Stimulated activated CD8-positive, alpha-beta memory T cell treated with anti-CD3 and anti-CD28 coated beads, Interleukin-4, amount 100 ng/mL, for 4 hours (primary cell): ENCODE measurements around the gene TSHZ2.
"Not testable (repeated sequence)": the region's sequence is repeated elsewhere in the genome, so short reads cannot be mapped to it uniquely, and the experiment has no call there.

Experiments used
- DNase-seq, 2 donors: peaks; one replicate each; pipeline ENCODE4 v3.0.0-alpha.2; 2020; ENCODE audit warnings: low read depth in 2 of 2, low spot score in 1 of 2

The TSHZ2 gene

GRCh38 chr20:53428588-53428987 lies 456.4 kb downstream of the TSHZ2 start:
- DNase-seq: no peak

DNA sequence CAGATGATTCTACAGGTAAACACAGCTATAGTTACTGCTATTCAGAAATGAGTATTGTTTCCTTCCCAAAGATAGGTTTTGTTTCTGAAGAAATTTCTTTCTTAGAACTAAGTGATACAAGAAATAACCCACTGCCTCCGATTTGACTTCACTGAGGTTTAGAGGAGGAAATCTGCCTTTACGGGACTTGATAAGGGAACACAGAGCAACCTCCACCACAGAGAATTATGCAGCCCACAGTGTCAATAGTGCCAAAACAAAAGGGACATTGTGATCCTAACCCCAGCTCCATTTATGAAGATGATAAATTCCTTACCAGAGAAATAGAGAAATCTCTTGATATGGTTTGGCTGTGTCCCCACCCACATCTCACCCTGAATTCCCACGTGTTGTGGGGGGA lies 456.8 kb downstream of the TSHZ2 start:
- no peak for DNase-seq

- no peak for DNase-seq
Measured at GRCh38 chr20:53434662-53435061, 462.5 kb downstream of the TSHZ2 start.

GRCh38 chr20:53436927-53437326 lies 464.8 kb downstream of the TSHZ2 start:
- DNase-seq: not testable (repeated sequence)

- no peak for DNase-seq
Measured at GRCh38 chr20:53438368-53438767, 466.2 kb downstream of the TSHZ2 start.

- DNase-seq: no peak
Measured at GRCh38 chr20:53439046-53439445, 466.9 kb downstream of the TSHZ2 start.

- no peak for DNase-seq
Measured at GRCh38 chr20:53439616-53440015, 467.5 kb downstream of the TSHZ2 start.

- DNase-seq: no peak
Measured at GRCh38 chr20:53444401-53445149, 472.4 kb downstream of the TSHZ2 start.

GRCh38 chr20:53445321-53445731 lies 473.2 kb downstream of the TSHZ2 start:
- no peak for DNase-seq

GRCh38 chr20:53445932-53446331 lies 473.8 kb downstream of the TSHZ2 start:
- no peak for DNase-seq

- no peak for DNase-seq
Measured at GRCh38 chr20:53447316-53447715, 475.2 kb downstream of the TSHZ2 start.

DNA sequence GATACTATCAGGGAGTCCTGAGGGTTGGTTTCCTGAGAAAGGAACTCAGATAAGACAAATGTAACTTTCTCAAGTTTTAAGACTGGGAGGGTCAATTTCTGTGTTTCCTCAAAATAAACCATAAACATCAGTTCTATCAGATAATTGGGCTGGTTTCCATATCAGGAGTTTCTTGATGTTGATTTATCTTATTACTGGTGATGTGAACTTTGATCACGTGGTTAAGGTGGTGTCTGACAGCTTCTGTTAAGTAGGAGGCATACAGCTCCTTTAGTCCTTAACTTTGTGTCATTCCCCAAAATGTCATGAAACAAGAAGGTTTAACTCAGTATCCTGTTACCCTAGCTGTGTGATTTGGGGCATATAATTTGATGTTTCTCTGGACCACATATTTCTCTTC lies 476.3 kb downstream of the TSHZ2 start:
- no peak for DNase-seq

DNA sequence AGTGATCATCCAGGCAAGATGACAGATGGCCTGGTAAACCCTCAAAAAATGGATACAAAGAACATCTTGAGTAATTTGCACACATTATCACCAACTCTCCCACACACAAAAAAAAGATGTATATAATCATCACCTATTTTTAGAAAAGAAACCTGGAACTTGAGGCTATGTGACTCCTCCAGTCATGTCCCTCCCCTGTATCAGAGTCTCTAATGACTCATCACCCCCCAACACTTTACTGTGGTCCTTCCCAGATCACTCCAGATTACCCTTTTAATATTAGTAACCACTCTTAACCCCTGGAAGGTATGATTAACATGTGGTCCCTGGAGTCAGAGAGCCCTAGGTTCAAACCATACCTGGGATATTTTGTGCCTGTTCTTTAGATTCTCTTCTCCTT lies 476.7 kb downstream of the TSHZ2 start:
- no peak for DNase-seq

DNA sequence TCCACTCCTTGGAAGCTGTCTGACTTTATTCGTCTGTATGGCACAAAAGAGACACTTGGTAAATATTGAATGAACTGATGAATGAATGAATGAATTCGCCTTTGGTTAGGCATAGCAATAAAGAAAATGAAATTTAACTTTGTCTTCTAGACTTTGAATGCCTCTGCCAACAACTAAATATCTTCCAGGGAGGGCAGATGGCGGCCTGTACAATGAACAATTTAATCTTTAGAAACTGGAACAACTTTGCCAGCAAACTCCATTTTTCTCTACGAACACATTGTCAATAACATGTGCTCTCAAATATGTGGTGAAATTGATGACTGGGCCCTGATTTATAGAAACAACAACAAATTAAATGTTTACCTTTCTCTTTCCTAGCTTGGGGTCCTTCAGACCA lies 480.9 kb downstream of the TSHZ2 start:
- DNase-seq: no peak

DNA sequence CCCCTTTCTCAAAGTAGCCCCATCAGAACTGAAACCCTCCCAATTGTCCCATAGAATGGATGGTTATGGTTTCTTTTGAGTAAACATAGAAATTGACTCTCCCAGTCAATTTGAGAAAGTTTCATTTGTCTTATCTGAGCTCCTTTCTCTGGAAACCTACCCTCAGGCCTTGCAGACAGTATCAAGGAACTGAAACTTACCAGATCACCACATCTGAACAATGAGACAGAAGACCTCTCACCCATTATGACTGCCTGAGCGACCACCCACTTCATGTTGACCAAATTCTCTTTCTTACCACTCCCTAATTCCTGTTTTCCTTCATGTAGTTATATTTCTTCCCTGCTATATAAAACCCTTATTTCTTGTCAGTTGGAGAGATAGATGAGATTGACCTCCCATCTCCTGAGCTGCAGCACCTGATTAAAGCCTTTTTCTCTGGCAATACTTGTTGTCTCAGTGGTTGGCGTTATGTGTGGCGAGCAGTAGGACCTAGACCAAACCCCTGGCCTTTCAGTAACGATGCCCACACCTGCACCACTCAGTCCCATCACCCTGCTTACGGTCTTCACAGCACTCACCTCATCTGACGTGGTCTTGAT lies 482.6 kb downstream of the TSHZ2 start:
- DNase-seq: no peak

DNA sequence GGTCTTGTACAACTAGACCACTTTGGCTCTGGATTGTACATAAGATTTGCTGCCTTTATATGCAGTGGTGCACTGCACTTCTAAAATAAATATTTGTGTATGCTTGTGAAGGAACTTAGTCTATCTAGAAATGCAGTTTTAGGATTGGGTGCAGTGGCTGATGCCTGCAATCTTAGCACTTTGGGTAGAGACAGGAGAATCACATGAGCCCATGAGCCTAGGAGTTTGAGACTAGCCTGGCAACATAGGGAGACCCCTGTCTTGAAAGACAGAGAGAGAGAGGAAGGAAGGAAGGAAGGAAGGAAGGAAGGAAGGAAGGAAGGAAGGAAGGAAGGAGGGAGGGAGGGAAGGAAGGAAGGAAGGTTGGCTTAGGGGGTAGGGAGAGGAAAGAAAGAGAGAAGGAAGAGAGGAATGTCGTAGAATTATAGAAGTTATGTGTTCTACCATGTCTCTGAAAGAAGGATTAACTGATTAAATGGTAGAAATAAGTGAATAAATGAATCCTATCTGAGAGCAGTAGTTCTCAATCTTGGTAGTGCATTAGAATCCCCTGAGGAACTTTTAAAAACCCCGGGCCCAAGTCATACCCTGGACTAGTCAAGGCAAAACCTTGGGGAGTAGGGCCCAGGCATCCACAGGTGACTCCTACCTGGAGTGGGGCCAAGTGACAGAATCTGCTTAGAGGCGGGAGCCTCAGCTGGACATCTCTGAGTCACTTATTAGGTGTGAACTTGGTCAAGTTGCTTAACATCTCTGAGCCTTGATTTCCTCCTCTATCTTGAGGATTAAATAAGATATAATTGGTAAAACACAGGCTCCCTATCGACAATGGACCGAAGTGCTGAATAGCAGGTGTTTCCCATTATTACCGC lies 491.2 kb downstream of the TSHZ2 start:
- no peak for DNase-seq

DNA sequence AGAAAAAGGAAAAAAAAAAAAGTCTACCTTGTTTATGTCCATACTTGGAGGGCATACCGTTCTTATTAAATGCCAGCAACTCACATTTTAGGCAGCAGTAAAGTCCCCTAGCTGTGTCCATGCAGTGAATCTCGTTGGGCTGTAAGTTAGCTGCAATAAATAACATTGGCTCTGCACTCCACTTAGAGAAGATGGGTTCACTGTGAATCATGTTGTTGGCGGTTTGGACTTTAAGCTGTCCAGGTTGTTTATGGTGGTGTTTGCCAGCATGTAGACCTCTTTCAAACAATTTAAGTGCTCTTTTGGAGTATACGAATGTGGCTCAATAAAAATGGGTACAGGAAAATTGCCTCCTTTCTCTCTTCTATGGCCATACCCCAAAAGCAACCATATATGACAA lies 494.1 kb downstream of the TSHZ2 start:
- no peak for DNase-seq

- DNase-seq: no peak
Measured at GRCh38 chr20:53468587-53468986, 496.4 kb downstream of the TSHZ2 start.

- DNase-seq: not testable (repeated sequence)
Measured at GRCh38 chr20:53472859-53473258, 500.7 kb downstream of the TSHZ2 start.

DNA sequence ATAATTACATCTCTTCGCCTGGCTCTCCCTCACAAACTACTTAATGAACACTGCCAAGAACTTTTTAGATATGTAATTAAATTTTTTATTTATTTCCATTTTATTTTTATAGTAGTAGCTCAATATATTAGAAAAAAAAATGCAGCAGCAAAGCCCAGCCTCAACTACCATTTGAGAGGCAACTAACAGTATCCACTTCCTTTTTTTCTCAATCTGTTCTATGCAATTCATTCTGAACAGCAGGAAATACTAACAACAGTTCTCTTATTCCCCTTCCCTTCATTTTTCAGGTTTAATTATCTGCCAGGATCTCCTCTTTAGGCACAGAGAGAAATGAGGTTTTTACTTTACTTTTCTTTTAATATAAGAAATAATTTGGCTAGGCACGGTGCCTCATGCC lies 508.8 kb downstream of the TSHZ2 start:
- DNase-seq: no peak

DNA sequence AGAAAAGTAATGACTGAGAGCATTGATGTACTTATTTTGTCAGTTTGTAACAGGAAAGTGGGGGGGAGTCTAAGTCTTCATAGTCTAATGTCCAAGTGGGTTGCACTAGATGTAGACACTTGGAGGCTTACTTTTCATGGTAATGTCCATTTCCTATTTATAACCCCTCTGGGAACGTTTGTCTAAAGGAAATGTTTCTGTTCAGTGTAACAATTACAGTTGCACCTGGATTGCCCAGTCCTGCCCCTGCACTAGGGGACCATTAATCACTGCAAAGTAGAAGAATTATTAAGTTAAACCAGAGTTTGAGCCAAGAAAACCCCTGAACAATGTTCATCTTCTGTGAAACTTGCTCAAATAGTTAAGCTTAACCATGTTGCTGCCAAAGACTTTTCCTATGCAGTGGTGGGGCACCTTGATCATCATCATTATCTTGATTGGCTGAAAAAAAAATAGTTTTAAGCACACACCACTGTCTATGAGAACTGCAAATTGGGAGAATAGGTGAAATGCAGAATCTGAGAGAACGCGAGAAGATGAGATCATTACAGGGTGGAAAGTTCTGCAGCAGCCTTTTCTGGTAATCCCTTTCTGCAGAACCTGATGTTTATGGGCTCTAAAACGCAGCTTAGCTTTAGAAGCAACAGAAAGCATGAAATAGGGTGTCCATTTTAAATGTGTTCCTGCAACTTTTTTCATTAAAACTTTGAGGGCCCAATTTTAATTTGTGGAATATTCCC lies 515.5 kb downstream of the TSHZ2 start:
- DNase-seq: no peak
